ENCODE measurements around the gene LRRFIP1.

LRRFIP1 gene

DNA sequence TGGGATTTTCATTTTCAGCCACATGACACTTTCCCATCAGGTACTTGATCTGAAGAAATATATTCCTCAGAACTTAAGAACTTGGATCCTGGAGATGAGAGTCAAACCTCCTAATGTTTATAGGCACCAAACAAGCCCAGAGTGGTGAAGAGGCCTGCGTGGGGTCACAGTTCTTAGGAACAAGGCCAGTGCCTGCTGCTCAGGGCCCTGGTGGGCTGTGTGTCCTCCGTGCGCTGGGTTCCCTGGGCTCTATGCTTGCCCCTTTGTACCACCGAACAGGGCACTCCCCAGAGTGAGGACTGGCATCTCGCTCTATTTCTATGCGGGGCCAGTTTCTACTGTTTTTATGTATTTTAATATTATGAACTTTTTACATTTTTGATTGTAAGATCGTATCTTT lies 95.2 kb downstream of the LRRFIP1 start:
- H3K27ac ChIP-seq (ENCODE audit: low read length): no peak overlapping the region
- TF ChIP-seq, protein P1, sequence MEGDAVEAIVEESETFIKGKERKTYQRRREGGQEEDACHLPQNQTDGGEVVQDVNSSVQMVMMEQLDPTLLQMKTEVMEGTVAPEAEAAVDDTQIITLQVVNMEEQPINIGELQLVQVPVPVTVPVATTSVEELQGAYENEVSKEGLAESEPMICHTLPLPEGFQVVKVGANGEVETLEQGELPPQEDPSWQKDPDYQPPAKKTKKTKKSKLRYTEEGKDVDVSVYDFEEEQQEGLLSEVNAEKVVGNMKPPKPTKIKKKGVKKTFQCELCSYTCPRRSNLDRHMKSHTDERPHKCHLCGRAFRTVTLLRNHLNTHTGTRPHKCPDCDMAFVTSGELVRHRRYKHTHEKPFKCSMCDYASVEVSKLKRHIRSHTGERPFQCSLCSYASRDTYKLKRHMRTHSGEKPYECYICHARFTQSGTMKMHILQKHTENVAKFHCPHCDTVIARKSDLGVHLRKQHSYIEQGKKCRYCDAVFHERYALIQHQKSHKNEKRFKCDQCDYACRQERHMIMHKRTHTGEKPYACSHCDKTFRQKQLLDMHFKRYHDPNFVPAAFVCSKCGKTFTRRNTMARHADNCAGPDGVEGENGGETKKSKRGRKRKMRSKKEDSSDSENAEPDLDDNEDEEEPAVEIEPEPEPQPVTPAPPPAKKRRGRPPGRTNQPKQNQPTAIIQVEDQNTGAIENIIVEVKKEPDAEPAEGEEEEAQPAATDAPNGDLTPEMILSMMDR (IDR thresholded peaks at IDR 0.05; ENCODE audit: borderline replicate concordance, extremely low read depth, low read length, poor library complexity, severe bottlenecking): no peak
- TF ChIP-seq EZH2 (IDR thresholded peaks at IDR 0.05; ENCODE audit: borderline replicate concordance, low read depth, low read length, severe bottlenecking): no peak
- H3K9me3 ChIP-seq (ENCODE audit: insufficient read depth, low read length, severe bottlenecking): no peaks in the 10 kb centered on the region
- H3K36me3 ChIP-seq (ENCODE audit: insufficient read depth, low read length): peaks cover 30% of the 10 kb centered on the region; the same call in 1 of the 2 replicates
- no peak for DNase-seq
- H3K4me2 ChIP-seq (ENCODE audit: insufficient read depth, low read length): no peak overlapping the region
- no peak overlapping the region for H3K9ac ChIP-seq (ENCODE audit: low read depth, low read length)
- H3K27me3 ChIP-seq (ENCODE audit: insufficient read depth, low read length, poor library complexity): no peaks in the 10 kb centered on the region
- H3K4me1 ChIP-seq (ENCODE audit: insufficient read depth, low read length): 0 out of 2 replicates have a peak, but pooled peaks cover 3% of the 10 kb centered on the region
- no peak for ATAC-seq (ENCODE audit: insufficient read depth, low read depth)
- H3K79me2 ChIP-seq (ENCODE audit: insufficient read depth, low read length): peaks cover 26% of the 10 kb centered on the region
- H2AFZ ChIP-seq (ENCODE audit: low read depth, low read length): no peak overlapping the region
- H4K20me1 ChIP-seq (ENCODE audit: insufficient read depth, low read length): peaks cover 44% of the 10 kb centered on the region
- H3K4me3 ChIP-seq (ENCODE audit: low read depth in 1 of 2, low read length in 2 of 2): no peak overlapping the region

DNA sequence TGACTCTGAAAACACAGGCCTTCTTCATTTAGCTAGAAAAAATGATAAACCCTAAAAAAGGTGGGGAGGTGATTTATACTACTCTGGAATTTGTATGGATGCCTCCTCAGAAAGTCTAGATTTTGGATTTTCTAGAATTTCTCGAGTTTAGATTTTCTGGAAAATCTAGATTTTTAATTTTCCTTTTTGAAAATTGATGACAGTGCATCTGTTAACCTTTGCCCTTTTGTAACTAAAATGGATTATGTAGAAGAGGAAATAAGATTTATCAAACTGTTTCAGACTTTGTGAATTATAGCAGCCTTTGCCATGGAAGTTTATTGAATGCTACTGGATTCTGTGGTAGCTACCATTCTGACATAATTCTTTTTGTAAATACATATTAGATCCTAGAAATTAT lies 95.6 kb downstream of the LRRFIP1 start:
- ATAC-seq (ENCODE audit: insufficient read depth, low read depth) (no peak), DNase-seq (no peak)
- Histone ChIP-seq H2AFZ (ENCODE audit: low read depth, low read length) (no peak overlapping the region), H4K20me1 (ENCODE audit: insufficient read depth, low read length) (peaks cover 42% of the 10 kb centered on the region), H3K27me3 (ENCODE audit: insufficient read depth, low read length, poor library complexity) (no peaks in the 10 kb centered on the region), H3K27ac (ENCODE audit: low read length) (no peak overlapping the region), H3K36me3 (ENCODE audit: insufficient read depth, low read length) (peaks cover 30% of the 10 kb centered on the region; the same call in 1 of the 2 replicates), H3K4me3 (ENCODE audit: low read depth in 1 of 2, low read length in 2 of 2) (no peak overlapping the region), H3K4me2 (ENCODE audit: insufficient read depth, low read length) (no peak overlapping the region), H3K9me3 (ENCODE audit: insufficient read depth, low read length, severe bottlenecking) (no peaks in the 10 kb centered on the region), H3K9ac (ENCODE audit: low read depth, low read length) (no peak overlapping the region), H3K79me2 (ENCODE audit: insufficient read depth, low read length) (peaks cover 27% of the 10 kb centered on the region), H3K4me1 (ENCODE audit: insufficient read depth, low read length) (0 out of 2 replicates have a peak, but pooled peaks cover 3% of the 10 kb centered on the region)
- no peak for TF ChIP-seq EZH2 (IDR thresholded peaks at IDR 0.05; ENCODE audit: borderline replicate concordance, low read depth, low read length, severe bottlenecking)
- TF ChIP-seq, protein P1 (IDR thresholded peaks at IDR 0.05; ENCODE audit: borderline replicate concordance, extremely low read depth, low read length, poor library complexity, severe bottlenecking): no peak

DNA sequence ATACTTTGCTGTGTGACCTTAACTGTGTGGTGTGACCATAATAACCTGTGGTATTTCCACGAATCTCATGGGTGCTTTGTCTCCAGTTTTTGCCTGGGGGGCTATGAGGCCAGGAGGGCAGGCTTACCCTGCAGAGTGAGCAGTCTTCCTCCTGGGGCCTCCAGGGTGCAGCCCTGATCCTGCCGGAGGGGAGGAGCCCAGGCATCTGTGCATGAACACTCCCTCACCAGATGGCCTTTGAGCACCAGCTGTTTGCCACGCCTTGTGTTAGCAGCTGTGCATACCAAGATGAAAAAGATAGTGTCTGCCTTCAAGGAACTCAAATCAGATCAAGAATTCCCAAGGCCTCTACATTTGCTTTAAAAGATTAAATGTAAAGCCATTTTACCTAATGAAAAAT lies 96.2 kb downstream of the LRRFIP1 start:
- Histone ChIP-seq H2AFZ (ENCODE audit: low read depth, low read length) (no peak overlapping the region), H3K36me3 (ENCODE audit: insufficient read depth, low read length) (peaks cover 30% of the 10 kb centered on the region; the same call in 1 of the 2 replicates), H3K4me2 (ENCODE audit: insufficient read depth, low read length) (no peak overlapping the region), H3K27ac (ENCODE audit: low read length) (no peak overlapping the region), H3K4me1 (ENCODE audit: insufficient read depth, low read length) (0 out of 2 replicates have a peak, but pooled peaks cover 3% of the 10 kb centered on the region), H3K9ac (ENCODE audit: low read depth, low read length) (no peak overlapping the region), H3K79me2 (ENCODE audit: insufficient read depth, low read length) (peaks cover 29% of the 10 kb centered on the region), H3K27me3 (ENCODE audit: insufficient read depth, low read length, poor library complexity) (no peaks in the 10 kb centered on the region), H3K9me3 (ENCODE audit: insufficient read depth, low read length, severe bottlenecking) (no peaks in the 10 kb centered on the region), H4K20me1 (ENCODE audit: insufficient read depth, low read length) (peaks cover 37% of the 10 kb centered on the region), H3K4me3 (ENCODE audit: low read depth in 1 of 2, low read length in 2 of 2) (no peak overlapping the region)
- TF ChIP-seq, protein P1 (IDR thresholded peaks at IDR 0.05; ENCODE audit: borderline replicate concordance, extremely low read depth, low read length, poor library complexity, severe bottlenecking): no peak
- no peak for TF ChIP-seq EZH2 (IDR thresholded peaks at IDR 0.05; ENCODE audit: borderline replicate concordance, low read depth, low read length, severe bottlenecking)
- ATAC-seq (ENCODE audit: insufficient read depth, low read depth) (peak; percentile 96), DNase-seq (peak; percentile 60)
